ENCODE measurements around the gene SUCO. TPM values are rescaled to one million over a fixed set of nuclear protein-coding genes. Genes with fewer than 3 reads are reported as not detected.

Gene SUCO
- total RNA-seq, 3 donors from 2014 or later (not counting 1 experiment from before 2014, with no cell fraction given): 86.0 to 97.5 (median 96.0) TPM

DNA sequence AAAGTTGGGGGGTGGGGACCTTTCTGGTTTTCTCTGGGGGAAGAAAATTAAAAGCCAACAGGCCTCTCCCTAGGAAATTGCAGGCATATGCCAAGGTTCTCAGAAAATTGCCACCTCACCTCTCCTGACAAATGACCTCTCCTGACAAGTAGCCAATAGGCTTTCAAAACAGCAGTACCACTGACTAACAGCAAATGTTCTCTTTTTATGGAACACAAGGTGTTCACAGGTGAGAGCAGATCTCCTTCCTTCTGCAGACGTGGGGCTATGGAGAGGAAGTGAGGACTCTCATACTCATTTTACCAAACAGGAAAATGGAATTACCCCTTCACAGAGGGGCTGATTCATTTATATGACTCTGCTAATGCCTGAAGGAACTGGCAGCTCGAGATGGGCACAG lies 32.7 kb upstream of the SUCO start:
- no peak overlapping the region for H3K4me3 ChIP-seq (ENCODE audit: low read length)
- Mint-ChIP-seq H3K4me1 (no peaks in the 10 kb centered on the region), H3K27ac (no peak overlapping the region), H3K27me3 (ENCODE audit: low read depth in 2 of 2) (peaks cover 0 to 7% of the 10 kb centered on the region in 2 donors), H3K36me3 (no peaks in the 10 kb centered on the region), H3K9me3 (no peaks in the 10 kb centered on the region), H3K4me3 (no peak overlapping the region)
- H3K36me3 ChIP-seq (ENCODE audit: control insufficient read depth, insufficient read depth, low read length): no peaks in the 10 kb centered on the region
- ATAC-seq (no peak), DNase-seq (no peak)
- intact Hi-C loops (cut with micrococcal nuclease): no loop called here
- 78% methylated on average over 1 of the region's 2 CpGs for WGBS (ENCODE audit: insufficient coverage)
- TF ChIP-seq, protein P1, sequence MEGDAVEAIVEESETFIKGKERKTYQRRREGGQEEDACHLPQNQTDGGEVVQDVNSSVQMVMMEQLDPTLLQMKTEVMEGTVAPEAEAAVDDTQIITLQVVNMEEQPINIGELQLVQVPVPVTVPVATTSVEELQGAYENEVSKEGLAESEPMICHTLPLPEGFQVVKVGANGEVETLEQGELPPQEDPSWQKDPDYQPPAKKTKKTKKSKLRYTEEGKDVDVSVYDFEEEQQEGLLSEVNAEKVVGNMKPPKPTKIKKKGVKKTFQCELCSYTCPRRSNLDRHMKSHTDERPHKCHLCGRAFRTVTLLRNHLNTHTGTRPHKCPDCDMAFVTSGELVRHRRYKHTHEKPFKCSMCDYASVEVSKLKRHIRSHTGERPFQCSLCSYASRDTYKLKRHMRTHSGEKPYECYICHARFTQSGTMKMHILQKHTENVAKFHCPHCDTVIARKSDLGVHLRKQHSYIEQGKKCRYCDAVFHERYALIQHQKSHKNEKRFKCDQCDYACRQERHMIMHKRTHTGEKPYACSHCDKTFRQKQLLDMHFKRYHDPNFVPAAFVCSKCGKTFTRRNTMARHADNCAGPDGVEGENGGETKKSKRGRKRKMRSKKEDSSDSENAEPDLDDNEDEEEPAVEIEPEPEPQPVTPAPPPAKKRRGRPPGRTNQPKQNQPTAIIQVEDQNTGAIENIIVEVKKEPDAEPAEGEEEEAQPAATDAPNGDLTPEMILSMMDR (IDR thresholded peaks at IDR 0.05): no peak
- no peaks in the 10 kb centered on the region for H3K9me3 ChIP-seq (ENCODE audit: control insufficient read depth, insufficient read depth, low read length)
- H3K27me3 ChIP-seq (ENCODE audit: control insufficient read depth, insufficient read depth, low read length): no peaks in the 10 kb centered on the region
- H3K4me1 ChIP-seq (ENCODE audit: control insufficient read depth, insufficient read depth, low read length): no peaks in the 10 kb centered on the region
- no peak overlapping the region for H3K27ac ChIP-seq (ENCODE audit: low read length)

DNA sequence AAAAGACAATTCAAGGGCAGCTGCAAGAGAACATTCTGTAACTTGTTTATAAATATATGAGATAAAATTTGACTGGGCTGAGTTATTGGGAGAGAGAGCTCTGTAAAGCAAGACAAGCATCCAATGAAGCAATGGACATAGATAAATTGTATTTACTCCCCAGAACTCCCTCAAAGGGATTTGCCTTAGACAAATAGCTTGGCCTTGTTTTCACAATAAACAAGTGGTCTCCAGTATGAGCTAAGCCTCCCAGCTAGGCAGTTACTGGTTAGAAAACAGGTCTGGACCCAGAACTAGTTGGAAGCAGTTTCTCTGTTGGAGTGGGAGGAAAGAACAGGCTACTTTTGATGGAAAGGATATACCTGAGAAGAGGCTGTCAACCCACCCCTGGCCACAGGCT lies 25.2 kb upstream of the SUCO start:
- no peak overlapping the region for H3K4me3 Mint-ChIP-seq
- H3K27me3 ChIP-seq (ENCODE audit: control insufficient read depth, insufficient read depth, low read length): no peaks in the 10 kb centered on the region
- DNase-seq (no peak), ATAC-seq (no peak)
- no peaks in the 10 kb centered on the region for H3K9me3 ChIP-seq (ENCODE audit: control insufficient read depth, insufficient read depth, low read length)
- no peaks in the 10 kb centered on the region for H3K9me3 Mint-ChIP-seq
- H3K4me1 Mint-ChIP-seq: no peaks in the 10 kb centered on the region
- no peaks in the 10 kb centered on the region for H3K36me3 Mint-ChIP-seq
- no peaks in the 10 kb centered on the region for H3K4me1 ChIP-seq (ENCODE audit: control insufficient read depth, insufficient read depth, low read length)
- H3K36me3 ChIP-seq (ENCODE audit: control insufficient read depth, insufficient read depth, low read length): no peaks in the 10 kb centered on the region
- H3K27ac Mint-ChIP-seq: no peak overlapping the region
- no peak overlapping the region for H3K4me3 ChIP-seq (ENCODE audit: low read length)
- peaks cover 0 to 12% of the 10 kb centered on the region in 2 donors for H3K27me3 Mint-ChIP-seq (ENCODE audit: low read depth in 2 of 2)
- intact Hi-C loops (cut with micrococcal nuclease): no loop called here
- no peak overlapping the region for H3K27ac ChIP-seq (ENCODE audit: low read length)
- TF ChIP-seq, protein P1 (IDR thresholded peaks at IDR 0.05): no peak

DNA sequence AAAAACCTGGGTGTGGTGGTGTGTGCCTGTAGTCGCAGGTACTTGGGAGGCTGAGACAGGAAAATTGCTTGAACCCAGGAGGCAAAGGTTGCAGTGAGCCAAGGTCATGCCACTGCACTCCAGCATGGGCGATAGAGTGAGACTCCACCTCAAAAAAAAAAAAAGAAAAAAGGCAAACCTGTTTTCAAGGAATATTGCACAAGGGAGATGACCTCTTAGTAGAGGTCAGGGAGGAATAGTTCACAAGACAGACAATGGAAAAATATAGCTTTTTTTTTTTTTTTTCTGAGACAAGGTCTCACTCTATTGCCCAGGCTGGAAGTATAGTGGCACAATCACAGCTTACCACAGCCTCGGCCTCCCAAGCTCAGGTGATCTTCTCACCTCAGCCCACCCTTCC lies 22.5 kb upstream of the SUCO start:
- H3K4me3 ChIP-seq (ENCODE audit: low read length): no peak overlapping the region
- ATAC-seq: no peak
- no peaks in the 10 kb centered on the region for H3K9me3 Mint-ChIP-seq
- no peaks in the 10 kb centered on the region for H3K4me1 ChIP-seq (ENCODE audit: control insufficient read depth, insufficient read depth, low read length)
- H3K9me3 ChIP-seq (ENCODE audit: control insufficient read depth, insufficient read depth, low read length): no peaks in the 10 kb centered on the region
- no peaks in the 10 kb centered on the region for H3K36me3 ChIP-seq (ENCODE audit: control insufficient read depth, insufficient read depth, low read length)
- H3K27ac Mint-ChIP-seq: no peak overlapping the region
- 83% methylated on average over 2 of the region's 3 CpGs for WGBS (ENCODE audit: insufficient coverage)
- no peak overlapping the region for H3K4me3 Mint-ChIP-seq
- H3K27ac ChIP-seq (ENCODE audit: low read length): no peak overlapping the region
- no peak for DNase-seq
- TF ChIP-seq, protein P1 (IDR thresholded peaks at IDR 0.05): no peak
- no peaks in the 10 kb centered on the region for H3K4me1 Mint-ChIP-seq
- H3K27me3 ChIP-seq (ENCODE audit: control insufficient read depth, insufficient read depth, low read length): no peaks in the 10 kb centered on the region
- H3K36me3 Mint-ChIP-seq: no peaks in the 10 kb centered on the region
- intact Hi-C loops (cut with micrococcal nuclease): no loop called here
- peaks cover 0 to 5% of the 10 kb centered on the region in 2 donors for H3K27me3 Mint-ChIP-seq (ENCODE audit: low read depth in 2 of 2)

DNA sequence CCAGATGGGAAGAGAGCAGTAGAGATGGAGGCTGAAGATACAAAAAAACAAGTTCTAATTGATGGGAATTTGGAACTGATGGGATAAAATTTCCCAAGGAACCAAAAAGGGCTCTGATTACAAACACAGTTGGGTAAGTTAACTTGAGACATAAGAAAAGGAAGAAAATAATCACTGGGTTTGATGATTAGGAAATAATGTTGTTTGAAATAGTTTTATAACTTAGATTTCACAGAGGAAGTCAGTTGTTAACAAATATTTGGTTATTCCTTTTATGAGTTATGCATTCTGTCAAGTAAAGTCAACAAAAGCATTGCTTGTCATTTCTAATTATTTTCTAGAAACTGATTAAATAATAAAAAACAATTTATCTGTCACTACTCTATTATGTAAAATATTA lies 20.4 kb upstream of the SUCO start:
- no peaks in the 10 kb centered on the region for H3K4me1 ChIP-seq (ENCODE audit: control insufficient read depth, insufficient read depth, low read length)
- TF ChIP-seq, protein P1 (IDR thresholded peaks at IDR 0.05): no peak
- Mint-ChIP-seq H3K4me1 (no peaks in the 10 kb centered on the region), H3K27me3 (ENCODE audit: low read depth in 2 of 2) (peaks cover 0 to 7% of the 10 kb centered on the region in 2 donors), H3K9me3 (no peaks in the 10 kb centered on the region), H3K27ac (no peak overlapping the region), H3K36me3 (no peaks in the 10 kb centered on the region), H3K4me3 (no peak overlapping the region)
- H3K27me3 ChIP-seq (ENCODE audit: control insufficient read depth, insufficient read depth, low read length): no peaks in the 10 kb centered on the region
- intact Hi-C loops (cut with micrococcal nuclease): no loop called here
- no peak overlapping the region for H3K27ac ChIP-seq (ENCODE audit: low read length)
- no peaks in the 10 kb centered on the region for H3K9me3 ChIP-seq (ENCODE audit: control insufficient read depth, insufficient read depth, low read length)
- no peaks in the 10 kb centered on the region for H3K36me3 ChIP-seq (ENCODE audit: control insufficient read depth, insufficient read depth, low read length)
- no peak overlapping the region for H3K4me3 ChIP-seq (ENCODE audit: low read length)
- no peak for DNase-seq
- ATAC-seq: no peak

Measured in natural killer cell (primary cell).